Erythroblast (primary cell): Measurements from ENCODE around the gene WASHC4.

Experiments
- GATA1 ChIP-seq: IDR thresholded peaks from 2 replicates; pipeline ENCODE4 v1.6.1; 2011; ENCODE audit warnings: low read depth, mild to moderate bottlenecking, control low read depth, low read length, moderate library complexity
- POLR2A ChIP-seq: IDR thresholded peaks from 2 replicates; pipeline ENCODE4 v1.6.1; 2011; ENCODE audit warnings: mild to moderate bottlenecking, low read length

DNA sequence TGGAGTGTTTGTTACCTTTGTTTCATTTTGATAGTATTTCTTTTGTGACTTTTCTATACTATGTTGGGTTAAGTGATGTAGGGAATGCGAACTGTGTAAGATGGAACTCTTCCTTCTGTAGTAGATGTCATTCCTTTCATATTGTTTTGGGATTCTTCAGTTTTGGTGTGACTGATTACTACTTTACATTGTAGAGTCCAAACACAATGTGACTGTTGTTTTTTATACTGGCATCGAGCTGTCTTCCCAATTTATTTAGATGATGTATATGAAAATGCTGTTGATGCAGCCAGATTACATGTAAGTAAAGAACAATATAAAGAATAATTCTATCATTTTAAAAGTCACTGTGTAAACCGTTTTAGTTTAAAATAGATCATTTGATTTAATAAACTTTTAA, 34.7 kb downstream of the WASHC4 start:
- TF ChIP-seq POLR2A: no peak
- TF ChIP-seq GATA1: no peak
